ENCODE results near the gene PSMB7.

The PSMB7 gene

DNA sequence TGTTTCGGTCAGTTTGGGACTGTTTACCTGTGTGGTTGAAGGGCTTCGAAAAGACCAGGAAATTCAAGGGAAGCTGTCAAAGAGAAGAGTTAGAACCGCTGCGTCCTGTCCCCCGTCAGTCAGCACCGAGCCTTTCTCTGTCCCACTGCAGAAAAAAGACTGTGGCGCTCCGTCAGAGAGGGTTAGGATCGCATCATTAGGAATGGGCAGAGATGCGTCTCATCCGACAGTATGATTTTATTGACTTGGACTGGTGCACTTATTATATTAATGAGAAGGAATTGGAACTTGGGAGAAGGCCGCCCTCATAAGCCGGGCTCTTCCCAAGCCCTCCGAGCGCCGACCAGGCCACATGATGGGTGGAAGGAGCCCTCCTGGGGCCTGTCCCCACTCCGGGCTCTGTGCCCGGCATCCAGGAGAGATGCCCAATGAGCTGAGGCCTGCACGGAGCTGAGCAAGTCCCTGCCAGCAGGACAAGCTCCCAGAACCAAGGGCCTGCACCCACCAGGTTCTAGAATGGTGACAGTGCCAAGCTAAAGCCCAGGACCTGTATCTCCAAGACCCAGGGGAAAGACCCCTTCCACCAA is 85.9 kb downstream of the PSMB7 start:
- Mint-ChIP-seq H3K36me3 (peaks cover 30% of the 10 kb centered on the region), H3K9me3 (no peaks in the 10 kb centered on the region), H3K27ac (no peak overlapping the region), H3K4me1 (no peaks in the 10 kb centered on the region), H3K4me3 (no peak overlapping the region)
- no peak for DNase-seq (ENCODE audit: low spot score in 2 of 2)
- ATAC-seq: no peak

DNA sequence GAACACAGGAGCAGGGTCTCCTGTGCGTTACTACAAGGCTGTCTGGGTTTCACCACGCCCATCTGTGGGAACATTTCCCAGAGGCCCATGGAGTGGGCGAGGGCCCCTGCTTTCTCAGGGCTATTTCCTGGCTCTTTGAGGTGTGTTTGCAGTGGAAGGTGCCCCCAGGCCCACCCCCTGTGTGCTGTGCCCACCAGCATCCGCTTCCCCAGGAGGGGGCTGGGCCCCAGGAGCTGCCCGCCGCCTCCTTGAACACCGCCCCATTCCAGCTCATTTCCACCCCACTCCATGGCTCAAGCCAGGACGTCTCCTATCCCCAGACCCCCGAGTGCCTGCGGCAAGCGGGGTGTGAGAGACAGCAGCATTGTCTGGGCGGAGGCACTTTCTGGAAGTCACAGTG is 87.0 kb downstream of the PSMB7 start:
- H3K36me3 Mint-ChIP-seq: peaks cover 23% of the 10 kb centered on the region
- no peak overlapping the region for H3K4me3 Mint-ChIP-seq
- H3K4me1 Mint-ChIP-seq: no peaks in the 10 kb centered on the region
- DNase-seq (ENCODE audit: low spot score in 2 of 2): no peak
- no peak for ATAC-seq
- peak overlapping the region; percentile 26 for H3K27ac Mint-ChIP-seq
- no peaks in the 10 kb centered on the region for H3K9me3 Mint-ChIP-seq

DNA sequence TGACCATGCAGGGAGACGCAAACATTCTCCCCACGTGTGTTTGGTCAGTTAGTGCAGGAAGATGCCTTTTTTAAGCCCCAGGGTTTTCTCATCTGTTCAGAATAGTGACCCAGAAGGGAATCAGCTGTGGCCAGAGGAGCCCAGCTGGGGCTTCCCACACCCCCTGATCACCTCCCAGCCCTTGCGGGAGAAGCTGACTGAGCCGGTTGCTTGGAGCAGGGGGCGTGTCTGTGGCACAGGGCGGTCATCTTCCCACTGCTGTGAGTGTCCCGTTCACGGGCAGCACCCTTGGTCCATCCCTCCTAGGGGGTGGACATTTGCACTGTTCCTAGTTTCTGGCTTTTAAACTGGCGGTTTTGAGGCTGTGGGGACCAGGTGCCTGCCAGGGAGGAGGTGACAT is 87.8 kb downstream of the PSMB7 start:
- Mint-ChIP-seq H3K36me3 (peaks cover 20% of the 10 kb centered on the region), H3K4me1 (no peaks in the 10 kb centered on the region), H3K9me3 (no peaks in the 10 kb centered on the region), H3K4me3 (no peak overlapping the region), H3K27ac (no peak overlapping the region)
- ATAC-seq (no peak), DNase-seq (ENCODE audit: low spot score in 2 of 2) (no peak)

DNA sequence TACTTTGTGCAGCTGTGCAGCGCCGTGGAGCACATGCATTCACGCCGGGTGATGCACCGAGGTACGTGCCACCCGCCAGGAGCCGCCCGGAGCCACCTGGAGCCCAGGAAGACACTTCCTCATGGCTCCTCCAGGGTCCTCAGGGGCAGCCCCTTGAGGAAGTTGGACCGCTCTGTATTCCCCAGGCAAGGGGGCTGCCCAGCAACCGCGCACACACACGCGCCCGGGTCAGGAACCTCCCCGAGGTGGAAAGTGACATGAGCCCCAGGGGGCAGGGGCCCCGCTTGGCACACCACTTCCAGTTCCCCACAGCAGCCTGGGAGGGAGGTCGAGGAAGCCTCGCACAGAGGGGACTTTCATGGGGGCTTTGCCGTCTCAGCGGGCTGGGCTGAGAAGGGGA is 88.9 kb downstream of the PSMB7 start:
- DNase-seq (ENCODE audit: low spot score in 2 of 2) (no peak), ATAC-seq (no peak)
- peak overlapping the region; percentile 14 for H3K27ac Mint-ChIP-seq
- H3K9me3 Mint-ChIP-seq: no peaks in the 10 kb centered on the region
- no peaks in the 10 kb centered on the region for H3K4me1 Mint-ChIP-seq
- H3K4me3 Mint-ChIP-seq: no peak overlapping the region
- peaks cover 20% of the 10 kb centered on the region for H3K36me3 Mint-ChIP-seq

DNA sequence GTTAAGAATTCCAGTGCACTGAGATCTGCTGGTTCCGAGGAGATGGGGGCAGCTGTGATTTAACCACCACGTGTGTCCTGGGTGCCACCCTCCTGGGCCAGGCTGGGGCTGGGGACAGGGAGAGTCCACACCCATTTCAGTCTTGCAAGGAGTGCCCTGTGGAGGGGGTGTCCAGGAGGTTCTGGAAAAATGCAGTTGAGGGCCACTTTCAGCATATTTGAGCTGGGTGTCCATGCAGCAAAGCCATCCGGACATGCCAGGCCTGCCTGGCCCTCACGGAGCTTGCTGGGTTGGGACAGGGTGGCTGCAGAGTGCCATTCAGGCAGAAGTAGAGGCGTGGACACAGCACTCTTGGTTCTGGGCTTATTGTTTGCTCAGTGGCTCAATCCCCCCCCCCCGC is 89.4 kb downstream of the PSMB7 start:
- H3K9me3 Mint-ChIP-seq: no peaks in the 10 kb centered on the region
- H3K36me3 Mint-ChIP-seq: peaks cover 21% of the 10 kb centered on the region
- H3K4me1 Mint-ChIP-seq: no peaks in the 10 kb centered on the region
- DNase-seq (ENCODE audit: low spot score in 2 of 2) (no peak), ATAC-seq (no peak)
- no peak overlapping the region for H3K4me3 Mint-ChIP-seq
- no peak overlapping the region for H3K27ac Mint-ChIP-seq

DNA sequence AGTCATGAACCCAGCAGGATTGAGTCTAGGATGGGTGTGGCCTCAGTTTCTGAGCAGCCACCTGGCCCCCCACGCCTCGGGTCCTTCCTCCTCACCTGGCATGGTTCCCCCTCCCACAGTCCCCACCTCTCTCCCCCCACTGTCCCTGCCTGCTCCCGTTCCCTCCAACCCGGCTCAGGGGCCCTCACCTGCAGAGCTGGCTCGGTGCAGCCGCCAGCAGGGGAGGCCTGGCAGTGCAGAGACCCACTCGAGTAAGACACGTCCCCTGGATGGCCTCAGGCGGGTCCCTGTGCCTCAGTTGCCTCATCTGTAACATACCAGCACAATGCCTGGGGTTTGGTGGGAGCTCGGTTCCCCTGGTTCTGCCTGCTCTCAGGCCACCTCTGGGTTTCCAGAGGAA is 91.3 kb downstream of the PSMB7 start:
- H3K4me1 Mint-ChIP-seq: peaks cover 12% of the 10 kb centered on the region
- H3K4me3 Mint-ChIP-seq: no peak overlapping the region
- H3K36me3 Mint-ChIP-seq: peaks cover 15% of the 10 kb centered on the region
- H3K9me3 Mint-ChIP-seq: no peaks in the 10 kb centered on the region
- DNase-seq (ENCODE audit: low spot score in 2 of 2) (no peak), ATAC-seq (no peak)
- H3K27ac Mint-ChIP-seq: no peak overlapping the region

DNA sequence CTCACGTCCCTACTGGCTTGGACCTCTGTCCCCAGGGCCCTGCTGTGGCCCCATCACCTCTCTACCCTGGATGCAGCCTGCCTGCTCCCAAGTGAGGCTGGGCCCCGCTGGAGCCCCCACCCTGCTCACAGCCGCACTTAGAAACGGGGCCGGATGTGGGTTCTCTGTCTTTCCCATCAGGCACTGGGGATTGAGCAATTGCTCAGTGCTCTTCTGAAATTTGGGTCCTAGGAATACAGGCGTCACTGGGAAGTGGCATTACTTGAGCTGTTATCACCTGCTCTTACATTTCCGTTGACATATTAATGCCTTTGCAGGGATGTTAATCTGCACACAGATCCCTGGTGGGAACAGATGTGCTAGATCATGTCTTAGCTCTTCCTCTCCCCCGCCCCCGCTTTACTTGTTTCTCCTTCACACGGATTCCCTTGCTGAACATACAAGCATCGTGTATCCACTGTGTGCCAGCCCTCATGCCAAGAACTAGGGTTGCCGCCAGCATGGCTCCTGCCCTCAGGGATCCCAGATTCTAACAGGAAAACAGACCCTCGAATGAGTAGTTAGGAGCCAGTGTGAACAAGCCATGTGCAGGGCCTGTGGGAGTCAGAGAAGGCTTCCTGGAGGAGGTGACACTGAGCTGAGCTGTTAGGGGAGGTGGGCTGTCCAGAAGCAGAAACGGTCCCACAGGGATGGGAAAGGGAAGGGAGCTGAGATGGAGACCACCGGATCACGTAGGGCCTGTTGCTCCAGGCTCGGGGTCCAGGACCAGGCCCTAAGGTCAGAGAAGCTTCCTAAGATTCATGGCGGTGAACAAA is 92.4 kb downstream of the PSMB7 start:
- no peaks in the 10 kb centered on the region for H3K9me3 Mint-ChIP-seq
- H3K36me3 Mint-ChIP-seq: peaks cover 12% of the 10 kb centered on the region
- peak; percentile 22 for ATAC-seq
- DNase-seq (ENCODE audit: low spot score in 2 of 2): no peak
- H3K27ac Mint-ChIP-seq: peak overlapping the region; percentile 45
- no peak overlapping the region for H3K4me3 Mint-ChIP-seq
- H3K4me1 Mint-ChIP-seq: peaks cover 12% of the 10 kb centered on the region

DNA sequence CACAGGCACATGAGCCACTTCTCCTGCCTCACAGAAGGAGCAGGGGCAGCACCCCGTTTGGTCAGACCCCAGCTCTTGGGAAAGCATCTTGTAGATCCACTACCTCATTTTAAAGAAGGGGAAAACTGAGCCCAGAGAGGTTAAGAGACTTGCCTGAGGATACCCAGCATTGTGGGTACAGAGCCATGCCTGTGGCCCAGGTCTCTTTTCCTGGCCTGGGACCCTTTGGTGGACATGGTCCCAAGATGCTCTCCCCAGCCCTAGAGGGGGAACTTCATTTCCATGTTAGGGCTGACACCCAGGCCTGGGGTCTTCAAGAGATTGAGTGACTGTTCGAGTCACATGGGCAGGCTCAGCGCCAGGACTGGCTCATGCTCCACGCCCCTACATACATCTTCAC is 93.3 kb downstream of the PSMB7 start:
- H3K9me3 Mint-ChIP-seq: no peaks in the 10 kb centered on the region
- peaks cover 12% of the 10 kb centered on the region for H3K4me1 Mint-ChIP-seq
- peaks cover 10% of the 10 kb centered on the region for H3K36me3 Mint-ChIP-seq
- ATAC-seq: no peak
- H3K27ac Mint-ChIP-seq: peak overlapping the region; percentile 45
- no peak for DNase-seq (ENCODE audit: low spot score in 2 of 2)
- H3K4me3 Mint-ChIP-seq: no peak overlapping the region

DNA sequence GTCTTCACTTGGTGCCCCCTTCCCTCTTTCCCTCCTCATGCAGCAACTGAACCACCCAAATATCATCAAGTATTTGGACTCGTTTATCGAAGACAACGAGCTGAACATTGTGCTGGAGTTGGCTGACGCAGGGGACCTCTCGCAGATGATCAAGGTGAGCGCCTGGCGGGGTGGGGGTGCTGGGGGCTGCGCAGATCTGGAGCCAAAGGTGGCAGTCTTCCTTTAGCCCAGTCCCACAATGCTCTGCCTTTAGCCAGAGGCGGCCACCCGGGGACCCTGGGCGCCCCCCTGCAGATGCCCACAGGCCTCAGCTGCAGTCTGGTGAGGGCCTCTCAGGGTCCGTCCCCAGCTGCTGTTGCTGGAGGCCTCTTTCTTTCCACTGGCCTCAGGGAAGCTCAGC is 93.8 kb downstream of the PSMB7 start:
- ATAC-seq (no peak), DNase-seq (ENCODE audit: low spot score in 2 of 2) (no peak)
- H3K4me3 Mint-ChIP-seq: no peak overlapping the region
- peaks cover 10% of the 10 kb centered on the region for H3K36me3 Mint-ChIP-seq
- no peaks in the 10 kb centered on the region for H3K9me3 Mint-ChIP-seq
- H3K4me1 Mint-ChIP-seq: peaks cover 12% of the 10 kb centered on the region
- H3K27ac Mint-ChIP-seq: no peak overlapping the region

DNA sequence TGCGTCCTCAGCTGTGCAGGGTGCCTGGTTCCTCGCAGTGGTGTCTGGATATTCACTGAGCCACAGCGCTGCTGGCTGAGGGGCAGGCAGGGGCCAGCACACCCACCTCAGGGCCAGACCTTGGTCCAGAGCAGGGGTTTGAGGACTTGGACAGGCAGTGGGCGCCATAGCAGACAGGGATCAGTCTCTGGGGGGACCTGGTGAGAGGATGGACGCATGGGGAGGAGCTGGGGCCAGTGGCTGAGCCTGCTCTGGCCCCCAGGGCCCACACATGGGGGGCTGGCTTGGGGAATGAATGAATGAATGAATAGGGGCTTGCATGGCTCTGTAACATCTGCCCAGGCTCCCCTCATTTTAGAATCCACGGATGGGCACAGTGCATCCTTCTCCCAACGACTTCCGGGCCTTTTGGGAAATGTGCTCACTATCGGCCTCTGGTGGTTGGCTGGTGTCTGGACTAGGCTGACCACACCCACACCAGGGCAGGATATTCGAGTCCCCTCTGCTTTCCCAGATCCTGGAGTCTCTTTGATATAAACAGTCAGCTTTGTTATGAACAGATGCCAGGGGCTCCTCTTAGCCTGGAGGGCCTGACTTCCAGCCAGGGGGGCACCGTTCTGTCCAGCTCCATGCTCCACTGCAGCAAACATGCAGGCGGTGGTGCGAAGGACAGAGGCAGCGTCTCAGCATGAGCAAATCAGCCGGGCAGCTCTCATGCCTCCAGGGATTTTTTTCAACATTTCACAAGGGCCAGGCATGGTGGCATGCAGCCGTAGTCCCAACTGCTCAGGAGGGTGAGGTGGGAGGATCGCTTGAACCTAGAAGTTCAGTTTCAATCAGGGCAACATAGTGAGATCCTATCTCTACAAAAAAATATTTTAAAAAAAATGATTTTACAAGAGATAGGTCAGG is 94.9 kb downstream of the PSMB7 start:
- Mint-ChIP-seq H3K9me3 (no peaks in the 10 kb centered on the region), H3K27ac (no peak overlapping the region), H3K4me1 (peaks cover 12% of the 10 kb centered on the region), H3K4me3 (no peak overlapping the region), H3K36me3 (peaks cover 18% of the 10 kb centered on the region)
- ATAC-seq (peak; percentile 67), DNase-seq (ENCODE audit: low spot score in 2 of 2) (peak; percentile 26 to 68)

DNA sequence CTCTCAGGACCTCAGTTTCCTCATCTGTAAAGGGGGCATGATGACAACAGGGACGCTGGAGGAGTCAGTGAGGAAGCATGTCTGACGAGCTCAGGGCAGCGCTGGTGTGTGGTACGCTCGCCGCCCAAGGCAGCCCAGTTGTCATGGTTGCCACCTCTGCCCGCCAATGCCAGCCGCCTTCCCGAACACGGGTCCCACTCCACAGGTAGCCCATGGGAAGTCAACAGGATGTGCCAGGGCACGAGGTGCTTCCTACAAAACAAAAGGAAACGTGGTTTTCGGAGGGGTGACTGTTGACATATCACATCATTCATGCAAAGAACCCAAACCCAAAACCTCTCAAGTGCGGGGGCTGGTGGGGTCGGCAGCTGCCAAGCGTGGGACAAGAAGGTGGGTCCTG is 99.4 kb downstream of the PSMB7 start:
- Mint-ChIP-seq H3K4me3 (no peak overlapping the region), H3K36me3 (peaks cover 20% of the 10 kb centered on the region), H3K27ac (no peak overlapping the region), H3K4me1 (peaks cover 16% of the 10 kb centered on the region), H3K9me3 (no peaks in the 10 kb centered on the region)
- DNase-seq (ENCODE audit: low spot score in 2 of 2) (no peak), ATAC-seq (no peak)

DNA sequence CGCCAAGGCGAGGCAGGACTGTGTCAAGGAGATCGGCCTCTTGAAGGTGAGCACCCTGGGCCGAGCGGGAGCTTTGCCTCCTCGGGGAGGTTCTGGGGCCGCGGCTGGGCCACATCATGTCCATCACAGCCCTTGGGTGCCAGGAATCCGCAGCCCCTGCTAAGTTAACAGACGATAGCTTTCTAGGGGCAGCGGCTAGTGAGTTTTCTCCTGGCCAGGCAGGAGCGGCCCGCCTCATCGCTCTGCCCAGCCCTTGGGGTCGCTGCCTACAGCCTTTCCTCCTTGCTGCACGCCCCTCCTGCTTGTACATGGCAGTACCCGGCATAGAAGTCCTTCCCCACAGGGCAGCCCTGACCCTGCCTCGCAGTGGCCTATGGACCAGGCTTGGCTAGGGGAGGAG is 101.3 kb downstream of the PSMB7 start:
- no peak overlapping the region for H3K4me3 Mint-ChIP-seq
- DNase-seq (ENCODE audit: low spot score in 2 of 2): no peak
- no peak overlapping the region for H3K27ac Mint-ChIP-seq
- peaks cover 15% of the 10 kb centered on the region for H3K36me3 Mint-ChIP-seq
- no peaks in the 10 kb centered on the region for H3K9me3 Mint-ChIP-seq
- peaks cover 5% of the 10 kb centered on the region for H3K4me1 Mint-ChIP-seq
- no peak for ATAC-seq

DNA sequence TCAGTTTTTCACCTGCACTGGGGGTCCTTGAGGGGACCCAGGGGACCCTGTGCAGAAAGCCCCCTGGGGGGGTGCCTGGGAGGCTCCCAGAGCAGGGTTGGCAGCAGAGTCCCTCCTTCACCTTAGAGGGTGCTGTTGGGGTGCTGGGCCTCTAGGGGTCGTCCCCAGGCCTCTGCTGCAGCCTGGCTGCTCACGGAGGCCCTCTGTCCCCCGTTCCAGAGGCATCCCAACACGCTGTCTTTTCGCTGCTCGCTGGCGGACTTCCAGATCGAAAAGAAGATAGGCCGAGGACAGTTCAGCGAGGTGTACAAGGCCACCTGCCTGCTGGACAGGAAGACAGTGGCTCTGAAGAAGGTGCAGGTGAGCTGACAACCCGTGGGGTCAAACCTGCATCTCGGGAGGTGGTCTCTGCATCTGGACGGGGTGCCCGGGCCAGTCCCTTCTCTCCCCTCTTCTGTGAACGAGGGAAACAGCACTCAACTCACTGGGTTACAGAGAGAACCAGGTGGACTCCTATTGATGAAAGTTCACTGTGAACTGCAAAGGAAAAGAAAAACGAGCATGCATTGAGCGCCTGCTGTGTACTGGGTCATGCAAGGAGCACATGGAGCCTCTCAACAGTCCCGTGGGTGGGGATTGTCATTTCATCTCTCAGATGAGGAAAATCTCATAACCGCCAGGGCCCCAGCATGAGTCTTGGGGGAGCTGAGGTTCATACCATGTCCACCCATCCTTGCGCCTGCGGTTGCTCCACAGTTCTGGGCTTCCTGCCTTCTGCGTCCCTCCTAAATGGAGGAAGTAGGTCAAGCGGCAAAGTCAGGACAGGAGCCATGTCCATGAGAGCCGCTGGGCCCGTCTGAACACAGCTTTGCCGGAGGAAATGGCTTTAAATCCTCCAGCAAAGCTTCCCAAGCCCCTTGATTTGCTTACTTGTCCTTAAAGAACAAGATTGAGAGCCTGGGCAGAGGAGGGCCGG is 102.7 kb downstream of the PSMB7 start:
- no peaks in the 10 kb centered on the region for H3K9me3 Mint-ChIP-seq
- ATAC-seq: no peak
- H3K27ac Mint-ChIP-seq: no peak overlapping the region
- peaks cover 15% of the 10 kb centered on the region for H3K36me3 Mint-ChIP-seq
- peaks cover 5% of the 10 kb centered on the region for H3K4me1 Mint-ChIP-seq
- no peak for DNase-seq (ENCODE audit: low spot score in 2 of 2)
- no peak overlapping the region for H3K4me3 Mint-ChIP-seq

DNA sequence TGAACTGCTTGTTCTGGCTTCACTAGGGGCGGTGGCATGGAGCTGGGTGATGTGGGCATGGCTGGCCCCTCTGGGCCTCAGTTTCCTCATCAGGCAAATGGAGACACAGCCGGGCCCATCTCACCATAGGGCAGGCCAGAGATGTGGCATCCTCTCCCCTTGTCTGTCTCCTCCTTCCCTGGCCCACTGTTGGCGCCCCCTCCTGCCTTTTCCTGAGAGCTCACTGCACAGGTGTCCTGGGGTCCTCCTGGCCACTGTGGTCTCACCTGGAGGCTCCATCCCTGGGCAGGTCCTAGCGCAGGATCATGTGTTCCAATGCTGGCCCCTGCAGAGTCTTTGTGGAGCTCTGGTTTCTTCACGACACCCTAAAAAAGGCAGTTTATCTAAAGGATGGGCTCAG is 104.0 kb downstream of the PSMB7 start:
- peak overlapping the region; percentile 55 for H3K27ac Mint-ChIP-seq
- no peak overlapping the region for H3K4me3 Mint-ChIP-seq
- no peaks in the 10 kb centered on the region for H3K9me3 Mint-ChIP-seq
- peaks cover 15% of the 10 kb centered on the region for H3K36me3 Mint-ChIP-seq
- peaks cover 8% of the 10 kb centered on the region for H3K4me1 Mint-ChIP-seq
- DNase-seq (ENCODE audit: low spot score in 2 of 2): no peak
- no peak for ATAC-seq

DNA sequence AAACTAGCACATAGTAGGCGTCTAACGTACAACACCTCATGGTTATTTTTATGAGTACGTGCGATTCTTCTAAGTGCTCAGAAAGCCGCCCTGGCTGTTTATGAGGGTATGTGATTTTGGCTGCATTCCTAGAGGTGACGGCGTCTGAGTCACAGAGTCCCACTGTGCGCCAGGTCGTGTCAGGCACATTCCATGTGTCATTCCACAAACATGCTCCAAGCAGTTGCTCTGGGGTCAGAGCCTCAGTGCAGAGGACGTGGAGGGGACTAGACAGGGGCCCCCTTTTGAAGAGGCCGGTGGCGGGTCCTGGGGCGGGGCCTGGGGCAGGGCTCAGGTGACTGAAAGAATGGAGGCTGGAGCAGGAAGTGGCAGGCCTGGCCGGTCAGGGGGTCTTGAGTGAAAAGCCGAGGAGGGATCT is 105.6 kb downstream of the PSMB7 start:
- Mint-ChIP-seq H3K4me3 (no peak overlapping the region), H3K36me3 (peaks cover 12% of the 10 kb centered on the region), H3K9me3 (no peaks in the 10 kb centered on the region), H3K27ac (no peak overlapping the region), H3K4me1 (peaks cover 22% of the 10 kb centered on the region)
- ATAC-seq: no peak
- no peak for DNase-seq (ENCODE audit: low spot score in 2 of 2)

Measured in stimulated activated effector memory CD8-positive, alpha-beta T cell treated with anti-CD3 and anti-CD28 coated beads, Interleukin-12 subunit alpha, Interleukin-12 subunit beta, amount 100 ng/mL, for 72 hours (primary cell).